HG03039 (cell line): ENCODE data around the gene PFKFB2.
A peak's percentile ranks its signal among the peaks of the same experiment; 100 is the strongest.

ENCODE experiments used
- ATAC-seq: cut with Tn5 transposase; IDR thresholded peaks from one replicate; pipeline ENCODE4 v1.9.1; 2021; ENCODE audit warnings: mild to moderate bottlenecking, moderate library complexity; ENCODE audit not compliant: unreplicated experiment

PFKFB2 gene

DNA sequence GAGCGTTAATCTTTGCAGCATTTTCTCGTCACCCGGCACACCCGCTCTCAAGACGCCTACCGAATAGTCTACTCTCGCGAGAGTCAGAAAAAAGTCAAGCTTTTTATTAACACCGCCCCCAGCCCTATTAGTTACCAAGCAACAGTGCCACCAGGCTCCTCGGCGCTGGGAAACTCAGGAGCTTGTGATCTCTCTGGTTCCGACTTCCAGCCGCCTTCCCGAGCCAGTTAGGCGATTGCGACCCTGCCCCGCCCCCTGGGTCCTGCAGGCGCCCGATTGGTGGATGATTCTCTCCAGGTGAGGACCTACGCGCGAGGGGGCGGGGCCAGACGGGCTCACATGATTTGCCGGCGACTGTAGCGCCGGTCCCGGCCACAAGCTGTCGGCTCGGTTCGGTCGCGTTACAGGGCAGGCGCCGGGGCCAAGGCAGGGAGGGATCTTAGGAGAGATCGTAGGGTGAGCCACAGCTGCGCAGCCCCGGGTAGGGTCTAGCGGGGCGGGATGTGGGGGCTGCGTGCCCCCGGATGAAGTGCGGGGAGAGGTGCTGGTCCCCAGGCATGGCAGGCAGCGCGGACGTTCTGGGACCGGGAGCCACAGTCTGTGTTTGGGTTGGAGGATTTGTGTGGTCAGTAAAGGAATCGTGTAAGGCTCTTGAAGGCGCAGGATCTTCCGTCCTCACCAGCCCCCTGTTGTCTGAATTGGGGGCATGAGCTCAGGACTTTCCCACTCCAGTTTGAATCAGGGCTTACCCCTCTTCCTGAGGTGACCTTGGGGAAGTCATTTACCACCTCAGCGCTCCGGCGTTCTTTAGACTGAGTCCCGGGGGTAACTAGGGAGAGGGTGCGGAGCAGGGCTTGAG is at the start of gene PFKFB2:
PFKFB2 (plus strand) TSS at position 365 of the 859 bp plus-strand sequence. CDS start 1,443 bp downstream, outside the sequence.
- ATAC-seq, result peak; percentile 74

DNA sequence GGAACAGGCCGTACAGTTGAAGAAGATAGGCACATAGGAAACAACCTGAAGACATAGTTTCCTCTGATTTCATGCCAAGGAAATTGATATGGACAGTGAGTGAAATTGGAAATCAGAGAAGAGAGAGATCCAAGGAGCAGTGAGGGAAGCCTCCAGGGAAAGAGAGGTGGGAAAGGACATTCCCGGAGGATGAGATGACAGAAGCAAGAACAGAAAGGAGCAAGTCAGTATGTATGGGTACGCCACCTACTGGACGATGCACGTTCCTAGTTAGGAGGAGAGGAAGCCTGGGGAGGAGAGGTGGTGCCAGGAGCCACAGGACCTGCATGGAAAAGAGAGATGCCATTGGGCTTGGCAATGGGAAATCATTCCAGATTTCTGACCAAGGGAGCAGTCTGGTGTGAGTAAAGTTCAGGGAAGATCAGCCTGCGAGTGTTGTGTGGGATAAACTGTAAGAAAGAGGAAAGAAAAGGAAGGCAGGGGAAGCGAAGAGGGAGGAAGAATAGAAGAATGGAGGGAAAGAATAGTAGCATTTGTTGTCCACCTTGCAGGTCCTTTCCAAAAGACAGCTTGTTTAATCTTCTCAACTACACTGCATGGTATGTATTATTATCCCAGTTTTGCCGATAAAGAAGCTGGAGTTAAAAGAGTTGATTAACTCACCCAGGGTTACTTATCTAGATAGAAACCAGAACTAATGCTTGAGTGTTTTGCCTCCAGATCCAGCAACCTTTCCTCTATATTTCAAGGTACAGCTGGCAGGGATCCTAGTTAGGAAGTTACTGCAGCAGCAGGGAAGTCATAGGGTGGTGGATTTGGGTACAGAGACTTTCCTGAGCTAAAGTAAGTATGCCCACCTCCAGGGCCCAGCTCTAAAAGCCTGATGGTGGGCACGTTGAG is 47.9 kb upstream of the PFKFB2 start:
- no peak for ATAC-seq

DNA sequence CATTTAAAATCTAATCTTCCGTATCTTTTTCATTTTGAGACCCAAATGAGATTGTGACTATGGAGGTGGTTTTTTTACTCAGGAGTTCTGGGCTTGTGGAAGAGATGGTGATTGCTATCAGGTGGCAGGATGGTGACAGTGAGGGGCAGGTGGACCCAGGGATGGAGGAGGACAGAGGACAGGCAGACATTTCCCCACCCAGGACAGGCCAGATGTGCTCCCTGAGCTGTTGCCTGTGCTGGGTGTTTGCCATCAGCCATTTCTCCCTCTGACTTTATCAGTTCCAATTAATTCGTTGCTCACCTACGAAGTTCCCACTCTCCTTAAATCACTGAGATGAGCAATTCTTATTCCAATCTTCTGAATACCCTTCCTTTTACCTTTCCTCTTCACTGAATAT is 47.0 kb upstream of the PFKFB2 start:
- no peak for ATAC-seq

DNA sequence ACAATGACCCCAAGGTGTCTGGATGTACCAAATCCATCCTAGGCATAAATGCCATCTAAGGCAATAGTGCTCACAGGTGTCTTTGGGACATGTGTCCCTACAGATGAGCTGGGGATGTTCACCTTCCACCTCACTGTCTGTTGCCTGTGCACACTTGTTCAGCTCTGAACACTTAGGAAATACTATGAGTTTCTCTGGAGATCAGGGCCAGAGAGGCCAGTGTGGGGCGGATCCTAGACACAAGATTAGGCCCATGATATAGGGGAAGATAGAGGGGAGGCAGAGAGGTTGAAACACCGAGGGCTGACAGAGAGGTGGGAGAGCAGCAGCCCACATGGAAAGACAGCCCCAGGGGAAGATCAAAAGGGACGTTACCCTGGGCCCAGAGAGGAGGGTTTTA is 46.2 kb upstream of the PFKFB2 start:
- ATAC-seq, result no peak

- no peak for ATAC-seq
Observed at GRCh38 chr1:207007352-207008033, 45.6 kb upstream of the PFKFB2 start.

- ATAC-seq, result no peak
Observed at GRCh38 chr1:207009182-207009850, 43.8 kb upstream of the PFKFB2 start.

GRCh38 chr1:207009945-207010344 is 43.1 kb upstream of the PFKFB2 start:
- no peak for ATAC-seq

DNA sequence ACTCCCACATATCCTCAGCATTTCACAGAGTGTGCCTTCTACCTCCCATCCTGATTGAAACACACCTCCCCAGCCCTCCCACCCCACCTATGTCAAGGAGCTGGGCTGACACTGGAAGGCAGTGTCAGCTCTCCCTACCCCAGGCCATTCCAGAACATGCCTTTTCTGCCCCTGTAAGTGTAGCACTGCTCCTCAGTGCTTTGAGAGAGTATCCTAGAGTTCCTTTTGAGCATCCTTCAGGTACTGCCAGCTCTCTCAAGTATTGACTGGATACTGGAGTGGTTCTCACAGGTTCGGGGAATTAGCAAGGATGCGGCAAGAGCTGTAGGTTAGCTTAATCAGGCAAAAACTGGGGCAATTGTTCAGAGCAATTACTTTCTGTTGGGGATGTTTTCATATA is 42.3 kb upstream of the PFKFB2 start:
- ATAC-seq, result no peak

GRCh38 chr1:207013321-207014085 is 39.6 kb upstream of the PFKFB2 start:
- no peak for ATAC-seq

DNA sequence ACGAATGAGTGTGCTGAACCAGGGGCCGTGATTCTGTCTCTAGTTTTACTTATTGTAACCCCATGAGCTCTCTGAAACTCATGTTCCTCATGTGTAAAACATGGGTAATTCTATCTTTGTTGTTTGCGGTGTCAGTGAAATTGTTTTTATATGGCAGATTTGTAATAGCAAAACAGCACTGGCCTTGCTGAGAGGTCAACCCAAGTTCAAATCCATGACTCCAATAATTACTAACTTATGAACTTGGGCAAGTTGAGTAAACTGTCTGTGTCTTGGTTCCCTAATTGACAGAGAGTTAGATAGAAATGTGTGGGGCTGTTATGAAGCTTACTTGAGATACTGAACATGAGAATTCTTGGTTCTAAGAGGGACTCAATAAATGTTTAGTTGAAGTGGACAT is 38.3 kb upstream of the PFKFB2 start:
- ATAC-seq, result no peak

DNA sequence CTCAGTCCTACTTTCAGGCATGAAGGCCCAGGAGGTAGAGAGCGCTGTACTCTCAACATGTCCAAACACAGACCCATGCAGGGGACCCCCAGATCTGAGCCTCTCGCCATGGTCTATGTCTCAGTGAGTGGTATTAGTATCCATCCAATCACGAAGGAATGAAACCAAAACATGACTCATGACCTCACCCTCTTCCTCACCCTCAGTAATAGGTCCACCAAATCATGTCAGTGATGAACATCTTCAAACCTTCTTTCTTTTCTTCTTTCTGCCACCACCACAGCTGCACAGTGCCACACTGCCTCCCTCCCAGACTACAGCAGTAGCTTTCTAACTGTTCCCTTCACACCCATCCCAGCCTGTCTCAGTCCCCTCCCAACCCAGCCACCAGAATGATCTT is 37.3 kb upstream of the PFKFB2 start:
- no peak for ATAC-seq

- no peak for ATAC-seq
Observed at GRCh38 chr1:207017615-207018559, 35.2 kb upstream of the PFKFB2 start.

GRCh38 chr1:207018707-207019106 is 34.4 kb upstream of the PFKFB2 start:
- ATAC-seq, result no peak

DNA sequence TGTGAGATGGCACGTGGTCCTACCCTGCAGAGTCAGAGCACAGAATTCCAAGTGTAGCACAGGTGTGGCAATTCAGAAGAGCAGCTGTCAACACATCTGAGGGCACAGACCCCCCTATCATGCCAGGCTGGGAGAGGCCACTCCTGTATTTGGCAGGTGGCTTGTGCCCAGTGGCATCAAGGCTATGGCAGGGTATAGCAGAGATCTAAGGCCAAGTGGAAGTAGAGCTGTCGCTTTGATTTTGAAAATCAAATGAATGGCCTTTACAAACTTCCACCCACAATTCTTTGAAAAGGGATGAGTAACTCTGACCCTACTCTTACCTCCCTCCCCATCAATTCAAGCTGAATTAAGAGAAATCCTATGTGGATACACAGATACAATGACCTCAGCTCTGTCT is 33.9 kb upstream of the PFKFB2 start:
- ATAC-seq, result no peak

DNA sequence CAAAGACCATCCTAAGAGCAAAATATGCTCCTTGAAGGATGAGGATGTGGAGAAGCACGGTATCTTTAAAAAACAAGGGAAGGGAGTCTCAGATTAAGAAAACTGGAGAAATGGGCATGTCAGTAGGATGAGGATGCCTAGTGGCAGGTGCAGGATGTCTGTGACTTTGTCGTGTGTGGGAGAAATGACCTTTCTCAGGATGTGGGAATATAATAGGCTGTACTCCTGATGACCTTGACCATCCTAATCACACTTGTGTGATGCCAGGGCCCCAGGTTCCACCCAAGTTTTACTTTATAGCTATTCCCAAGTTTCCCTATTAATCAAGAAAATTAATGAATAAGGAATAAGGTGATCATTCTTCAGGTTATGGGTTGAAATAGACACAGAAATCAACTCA is 33.4 kb upstream of the PFKFB2 start:
- no peak for ATAC-seq

DNA sequence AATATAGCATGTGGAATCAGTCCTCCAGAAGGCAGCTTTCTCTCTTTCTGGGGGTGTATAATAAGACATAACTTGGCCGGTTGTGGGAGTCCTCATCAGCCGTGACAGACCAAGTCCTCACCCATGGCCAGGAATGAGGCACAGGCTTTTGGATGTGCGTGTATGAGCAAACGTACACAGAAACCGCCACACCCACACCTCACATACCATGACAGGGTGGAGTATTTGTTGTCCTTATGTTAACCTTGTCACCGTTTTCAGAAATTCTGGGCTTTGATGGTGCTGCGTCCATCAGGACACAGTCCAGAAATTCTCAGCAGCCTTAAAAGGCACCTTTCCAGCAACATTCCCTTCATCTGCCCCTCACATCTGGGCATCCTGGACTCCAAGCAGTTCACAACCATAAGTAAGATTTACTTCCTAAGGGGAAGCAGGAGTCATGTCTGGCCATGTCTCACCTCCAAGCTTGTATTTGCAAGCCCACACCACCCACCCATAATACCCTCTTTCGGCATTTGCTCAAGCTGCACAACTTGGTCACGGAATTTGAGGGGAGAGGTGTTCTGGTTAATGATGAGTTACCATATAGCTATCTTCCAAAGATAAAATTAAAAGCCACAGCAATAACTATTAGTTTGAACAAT is 32.9 kb upstream of the PFKFB2 start:
- no peak for ATAC-seq

- no peak for ATAC-seq
Observed at GRCh38 chr1:207020709-207021107, 32.4 kb upstream of the PFKFB2 start.

DNA sequence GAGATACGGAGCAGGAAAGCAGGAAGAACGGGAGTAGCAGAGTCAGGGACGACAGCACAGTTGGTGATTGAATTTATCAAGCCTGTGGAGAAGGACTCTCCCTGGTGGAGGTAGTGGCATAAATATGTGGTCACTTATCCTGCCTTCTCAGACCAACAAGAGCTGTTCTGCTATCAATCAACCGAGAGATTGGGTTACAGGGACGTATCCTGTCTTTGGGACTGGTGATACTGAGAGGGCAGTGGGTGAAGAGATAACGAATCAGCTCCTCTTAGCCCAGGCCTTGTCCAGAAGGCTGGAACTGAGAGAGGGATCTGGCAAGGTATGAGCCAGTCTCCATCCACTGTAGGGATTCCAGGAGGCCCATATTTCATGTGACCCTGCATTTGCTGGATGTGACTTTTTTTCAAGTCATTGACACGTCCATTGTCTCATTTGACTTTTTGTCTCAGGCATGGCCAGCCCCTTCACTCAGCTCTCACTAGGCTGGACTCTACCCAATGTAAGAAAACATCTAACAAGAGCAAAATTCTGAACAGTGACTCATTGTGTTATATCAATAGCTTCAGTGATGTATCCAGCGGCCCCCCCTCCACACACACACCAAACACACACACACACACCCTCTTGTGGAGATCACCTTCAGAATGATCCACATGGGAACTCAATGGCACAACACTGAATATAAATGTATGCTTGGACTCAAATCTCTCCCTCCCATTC is 31.8 kb upstream of the PFKFB2 start:
- no peak for ATAC-seq
